NCI-H510A (cell line): ENCODE measurements around the gene C17orf78.
"Not testable (repeated sequence)": the region's sequence is repeated elsewhere in the genome, so short reads cannot be mapped to it uniquely, and the experiment has no call there.

Source experiments
- DNase-seq: peaks from one replicate; lab custom pipeline; 2025; lab: John Stamatoyannopoulos, UW

C17orf78 gene

GRCh38 chr17:37386462-37386861 is 10.7 kb downstream of the C17orf78 start:
- DNase-seq: no peak

- DNase-seq: no peak
Observed at GRCh38 chr17:37388266-37388665, 12.5 kb downstream of the C17orf78 start.

DNA sequence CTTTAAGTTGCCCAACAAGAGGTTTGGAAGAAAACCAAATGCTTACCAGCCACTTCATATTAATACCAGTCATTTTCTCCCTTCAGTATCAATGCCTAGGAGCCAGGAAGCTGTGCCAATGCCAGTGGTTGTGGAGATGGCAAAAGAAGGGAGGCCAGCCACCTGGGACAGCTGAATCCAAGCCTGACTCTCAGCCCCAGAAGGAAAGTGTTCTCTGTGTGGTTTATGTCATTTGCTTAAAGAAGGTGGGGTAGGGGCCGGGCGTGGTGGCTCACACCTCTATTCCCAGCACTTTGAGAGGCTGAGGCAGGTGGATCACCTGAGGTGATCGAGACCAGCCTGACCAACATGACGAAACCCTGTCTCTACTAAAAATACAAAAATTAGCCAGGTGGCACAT is 13.4 kb downstream of the C17orf78 start:
- no peak for DNase-seq

GRCh38 chr17:37391146-37391545 is 15.4 kb downstream of the C17orf78 start:
- DNase-seq: no peak

DNA sequence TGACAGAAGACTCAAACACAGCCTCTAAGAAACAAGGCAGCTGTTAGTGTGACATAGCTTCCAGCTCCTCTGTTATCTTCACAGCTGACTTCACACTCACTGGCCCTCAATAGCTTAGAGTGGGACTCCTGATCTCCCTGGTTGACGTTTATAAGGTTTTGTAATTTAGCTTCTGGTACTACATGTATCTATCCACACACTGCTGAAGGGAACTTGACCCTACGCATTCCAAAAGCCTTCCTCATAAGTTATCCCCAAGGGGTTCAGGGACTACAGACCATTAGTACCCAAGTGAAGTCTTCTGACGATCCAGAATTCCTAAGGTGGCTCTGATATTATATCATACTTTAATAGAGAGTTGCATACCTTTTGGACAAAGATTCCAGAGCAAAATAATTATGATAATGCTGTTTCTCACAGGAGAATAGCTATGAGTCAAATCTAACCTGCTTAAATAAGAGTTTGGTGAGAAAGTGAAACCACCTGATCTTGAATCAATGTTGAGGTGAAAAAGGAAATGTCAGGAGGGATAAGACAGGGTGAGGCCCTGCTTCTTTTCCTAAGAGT is 16.3 kb downstream of the C17orf78 start:
- DNase-seq: no peak

GRCh38 chr17:37393352-37393751 is 17.6 kb downstream of the C17orf78 start:
- no peak for DNase-seq

GRCh38 chr17:37399265-37399803 is 23.5 kb downstream of the C17orf78 start:
- no peak for DNase-seq

- DNase-seq: no peak
Observed at GRCh38 chr17:37400505-37400904, 24.7 kb downstream of the C17orf78 start.

DNA sequence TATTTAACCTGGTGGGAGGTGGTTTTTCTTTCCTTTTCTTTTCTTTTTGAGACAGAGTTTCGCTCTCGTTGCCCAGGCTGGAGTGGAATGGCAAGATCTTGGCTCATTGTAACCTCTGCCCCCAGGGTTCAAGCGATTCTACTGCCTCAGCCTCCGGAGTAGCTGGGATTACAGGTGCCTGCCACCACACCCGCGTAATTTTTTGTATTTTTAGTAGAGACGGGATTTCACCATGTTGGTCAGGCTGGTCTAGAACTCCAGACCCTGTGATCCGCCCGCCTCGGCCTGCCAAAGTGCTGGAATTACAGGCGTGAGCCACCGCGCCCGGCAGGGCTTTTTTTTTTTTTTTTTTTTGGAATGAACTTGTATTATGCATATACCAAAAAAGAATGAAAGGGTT is 29.7 kb downstream of the C17orf78 start:
- DNase-seq: not testable (repeated sequence)

DNA sequence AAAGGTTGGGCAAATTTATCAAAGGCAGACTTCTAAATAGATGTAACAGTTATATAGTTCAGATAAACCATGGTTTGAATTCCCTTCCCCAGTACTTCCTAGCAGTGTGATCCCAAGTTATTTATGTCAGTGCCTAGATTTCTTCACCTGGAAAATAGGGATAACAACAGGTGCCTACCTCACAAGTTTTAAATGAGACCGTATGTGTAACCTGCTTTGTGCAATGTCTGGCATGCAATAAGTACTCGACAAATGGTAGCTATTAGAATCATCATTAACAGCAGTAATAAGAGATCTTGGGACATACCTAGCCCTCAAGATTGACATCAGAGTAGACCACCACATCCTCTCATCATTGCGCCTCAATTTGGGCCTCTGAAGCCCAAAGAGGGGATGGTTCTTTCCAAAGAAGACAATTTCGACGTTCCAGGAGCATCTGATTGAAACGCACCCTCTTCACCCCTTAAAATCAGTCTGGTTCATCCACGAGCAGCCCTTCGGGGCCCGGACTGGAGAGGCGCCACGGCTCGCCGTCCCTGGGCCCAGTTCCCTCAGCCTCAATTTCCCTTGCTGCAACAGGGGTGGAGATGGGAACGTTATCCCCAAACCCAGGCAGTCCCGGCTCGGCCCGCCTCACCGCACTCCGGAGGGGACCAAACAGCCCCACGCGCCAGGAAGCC is 30.3 kb downstream of the C17orf78 start:
- no peak for DNase-seq

DNA sequence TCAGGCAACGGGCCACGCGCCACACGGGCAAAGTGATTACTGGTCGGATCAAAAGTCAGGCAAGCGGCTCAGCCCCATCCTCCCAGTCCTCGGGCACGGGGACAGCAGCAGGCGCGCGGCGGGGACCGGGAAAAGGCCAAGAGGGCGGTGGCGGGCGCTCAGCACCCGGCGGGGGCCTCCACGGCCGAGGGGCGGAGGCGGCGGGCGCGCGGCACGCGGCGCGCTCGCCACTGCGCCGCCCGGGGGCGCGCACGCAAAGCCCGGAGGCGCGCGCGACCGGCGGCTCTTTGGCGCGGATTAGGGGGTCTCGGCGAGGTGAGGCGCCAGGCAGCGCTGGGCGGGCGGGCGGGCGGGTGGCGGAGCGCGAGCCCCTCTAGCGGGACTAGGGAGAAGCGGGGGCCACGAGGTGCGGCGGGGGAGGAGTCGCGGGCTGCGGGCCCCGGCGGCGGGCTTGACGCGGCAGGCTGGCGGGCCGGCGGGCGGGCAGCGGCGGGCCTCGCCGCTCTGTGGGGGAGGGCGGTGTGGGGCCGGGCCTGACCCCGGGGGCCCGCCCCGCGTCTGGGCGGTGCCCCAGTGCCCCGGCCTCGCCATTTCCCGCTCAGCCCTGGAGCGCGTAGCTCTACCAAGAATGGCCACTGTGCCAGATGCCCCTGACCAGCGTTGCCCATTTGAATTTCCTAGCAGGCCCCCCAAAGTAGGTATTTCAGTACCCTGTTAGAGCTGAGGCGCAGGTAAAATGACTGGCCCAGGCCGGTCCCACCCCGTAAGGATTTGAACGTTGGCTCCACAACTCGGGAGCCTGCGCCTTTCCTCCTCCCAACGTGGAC is 31.1 kb downstream of the C17orf78 start, which contains the start of the genes ACACA and TADA2A:
TSS of gene ACACA (minus strand) at position 202 of the 827 bp plus-strand sequence. CDS start 537 bp downstream, outside the sequence.
TSS of gene TADA2A (plus strand) at position 252 of the 827 bp plus-strand sequence. CDS start 4,480 bp downstream, outside the sequence.
- peak; percentile 81 for DNase-seq

GRCh38 chr17:37408145-37408479 is 32.3 kb downstream of the C17orf78 start:
- DNase-seq: not testable (repeated sequence)

DNA sequence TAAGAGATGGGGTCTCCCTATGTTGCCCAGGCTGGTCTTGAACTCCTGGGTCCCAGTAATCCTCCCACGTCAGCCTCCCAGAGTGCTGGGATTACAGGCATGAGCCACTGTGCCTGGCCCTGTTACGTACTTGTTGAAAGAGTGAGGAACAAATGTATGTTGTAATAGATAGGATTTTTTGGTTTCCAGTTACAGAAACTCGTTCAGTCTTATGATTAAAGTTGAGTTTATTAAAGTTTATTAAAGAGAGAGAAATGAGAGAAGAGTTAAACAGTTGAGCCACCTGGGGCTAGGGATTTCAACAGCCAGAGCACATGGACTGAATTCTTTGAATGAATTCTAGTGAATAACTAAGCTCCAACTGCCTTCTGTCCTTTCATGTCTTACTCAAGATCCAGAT is 34.6 kb downstream of the C17orf78 start:
- no peak for DNase-seq

DNA sequence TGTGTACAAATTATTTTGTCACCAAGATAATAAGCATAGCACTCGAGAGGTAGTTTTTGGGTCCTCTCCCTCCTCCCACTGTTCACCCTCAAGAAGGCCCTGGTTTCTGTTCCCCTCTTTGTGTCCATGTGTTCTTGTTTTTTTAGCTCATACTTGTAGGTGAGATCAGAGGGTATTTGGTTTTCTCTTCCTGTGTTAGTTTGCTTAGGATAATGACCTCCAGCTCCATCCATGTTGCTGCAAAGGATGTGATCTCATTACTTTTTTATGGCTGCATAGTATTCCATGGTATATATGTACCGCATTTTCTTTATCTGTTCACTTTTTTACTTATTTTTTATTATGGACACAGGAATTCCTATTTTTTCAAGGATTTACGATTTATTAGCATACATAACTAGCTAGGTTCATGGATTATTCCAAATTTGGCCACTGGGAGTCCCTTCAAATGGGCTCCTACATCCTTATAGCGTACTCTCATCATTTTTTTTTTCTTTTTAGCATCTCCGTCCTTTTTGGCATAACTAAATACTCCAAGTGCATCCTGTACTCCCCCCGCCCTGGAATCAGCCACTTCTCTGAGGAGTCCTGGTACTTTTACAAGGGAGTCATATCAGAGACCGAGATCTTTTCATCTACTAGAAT is 38.2 kb downstream of the C17orf78 start:
- DNase-seq: no peak

- DNase-seq: no peak
Observed at GRCh38 chr17:37417852-37418251, 42.1 kb downstream of the C17orf78 start.

DNA sequence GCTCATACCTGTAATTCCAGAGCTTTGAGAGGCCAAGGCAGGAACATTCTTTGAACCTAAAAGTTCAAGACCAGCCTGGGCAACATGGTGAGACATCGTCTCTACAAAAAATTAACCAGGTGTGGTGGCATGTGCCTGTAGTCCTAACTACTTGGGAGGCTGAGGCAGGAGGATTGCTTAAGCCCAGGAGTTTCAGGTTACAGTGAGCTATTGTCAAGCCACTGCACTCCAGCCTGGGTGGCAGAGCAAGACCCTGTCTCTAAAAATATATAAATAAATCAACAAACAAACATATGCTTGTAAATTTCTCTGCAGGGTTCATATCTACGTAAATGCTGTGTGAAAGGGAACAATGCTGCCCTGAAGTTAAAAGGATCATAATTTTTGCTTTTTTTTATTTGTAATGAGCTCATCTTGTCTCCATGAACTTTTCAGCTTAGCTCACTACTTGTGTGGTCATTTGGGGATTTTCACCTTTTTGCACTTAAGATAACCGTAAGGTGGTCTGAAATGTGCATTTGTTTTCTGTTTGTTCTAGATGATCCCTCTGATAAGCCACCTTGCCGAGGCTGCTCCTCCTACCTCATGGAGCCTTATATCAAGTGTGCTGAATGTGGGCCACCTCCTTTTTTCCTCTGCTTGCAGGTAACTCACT is 47.3 kb downstream of the C17orf78 start:
- no peak for DNase-seq

GRCh38 chr17:37425268-37425667 is 49.5 kb downstream of the C17orf78 start:
- no peak for DNase-seq

- no peak for DNase-seq
Observed at GRCh38 chr17:37429039-37429438, 53.3 kb downstream of the C17orf78 start.

DNA sequence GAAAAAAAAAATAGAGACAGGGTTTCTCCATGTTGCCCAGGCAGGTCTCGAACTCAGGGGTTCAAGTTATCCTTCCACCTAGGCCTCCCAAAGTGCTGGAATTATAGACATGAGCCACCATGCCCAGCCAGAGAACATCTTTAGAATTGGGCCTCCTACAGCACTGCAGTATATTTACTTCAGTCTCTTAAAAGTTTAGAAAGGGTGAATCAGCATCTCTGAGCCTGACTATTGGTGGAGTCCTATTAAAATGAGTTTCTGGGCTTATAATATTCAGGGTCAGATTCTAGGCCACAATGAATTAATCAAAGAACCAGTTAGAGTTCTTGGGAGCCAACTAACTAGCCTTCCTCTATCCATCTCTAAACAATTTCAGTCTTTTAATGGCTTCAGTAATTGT is 53.7 kb downstream of the C17orf78 start:
- no peak for DNase-seq

- no peak for DNase-seq
Observed at GRCh38 chr17:37430051-37430627, 54.4 kb downstream of the C17orf78 start.

DNA sequence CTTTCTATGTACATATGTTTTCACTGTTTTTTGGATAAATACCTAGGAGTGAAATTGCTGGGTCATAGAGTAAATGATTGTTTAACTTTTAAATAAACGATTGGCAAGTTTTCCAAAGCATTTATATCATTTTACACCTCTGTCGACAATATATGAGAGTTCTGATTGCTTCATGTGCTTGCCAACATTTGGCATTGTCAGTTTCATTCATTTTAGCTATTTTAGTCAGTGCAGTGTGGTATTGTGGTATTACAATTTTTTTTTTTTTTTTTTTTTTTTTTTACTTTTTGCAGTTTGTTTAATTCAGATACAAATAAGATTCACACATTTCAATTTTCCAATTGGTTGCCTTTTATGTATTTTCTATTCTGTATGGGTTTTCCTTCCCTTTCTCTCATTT is 56.9 kb downstream of the C17orf78 start:
- DNase-seq: no peak
